ENCODE data around the gene C10orf71.

DNA sequence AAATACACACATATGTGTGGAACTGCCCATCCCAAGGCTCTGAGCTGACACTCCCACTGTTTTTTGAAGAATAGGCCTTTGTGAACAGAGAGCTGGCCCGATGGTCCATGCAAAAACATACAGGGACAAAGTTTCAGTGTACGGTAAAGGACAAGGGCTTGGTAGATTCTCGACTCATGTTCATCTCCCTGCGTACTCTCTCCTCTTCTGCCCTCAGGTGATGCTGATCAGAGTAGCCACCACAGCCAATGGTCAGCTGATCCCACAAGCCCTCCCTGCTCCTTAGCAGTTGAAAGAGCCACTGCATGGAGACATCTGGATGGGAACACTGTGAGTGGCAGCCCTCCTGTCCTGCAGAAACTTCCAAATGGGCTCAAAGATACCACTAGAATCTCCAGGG, 23.1 kb upstream of the C10orf71 start:
- no peak for TF ChIP-seq POLR2A (IDR thresholded peaks at IDR 0.05; ENCODE audit: low read length)
- TF ChIP-seq GATA1 (IDR thresholded peaks at IDR 0.05; ENCODE audit: low read depth, low read length): no peak

Measured in erythroblast (primary cell).